HPDE6-E6E7 (cell line): ENCODE data around the gene FCHO2.
"Not testable (repeated sequence)": the region's sequence is repeated elsewhere in the genome, so short reads cannot be mapped to it uniquely, and the experiment has no call there.

Experiments
- DNase-seq: peaks from one replicate; pipeline ENCODE4 v3.0.0; 2011; ENCODE audit warnings: missing footprints; ENCODE audit errors: extremely low spot score

FCHO2 gene

GRCh38 chr5:72955768-72956323, at the start of gene FCHO2:
FCHO2 (plus strand) TSS chr5:72956041; CDS start chr5:72956097, 56 bp downstream.
- DNase-seq = peak; percentile 97

- DNase-seq = no peak
Observed at GRCh38 chr5:72906806-72907205, 49.0 kb upstream of the FCHO2 start.

- no peak for DNase-seq
Observed at GRCh38 chr5:72908664-72909063, 47.2 kb upstream of the FCHO2 start.

- no peak for DNase-seq
Observed at GRCh38 chr5:72917371-72917776, 38.5 kb upstream of the FCHO2 start.

- peak; percentile 22 for DNase-seq
Observed at GRCh38 chr5:72920690-72921502, 34.9 kb upstream of the FCHO2 start.

GRCh38 chr5:72921886-72922285, 34.0 kb upstream of the FCHO2 start:
- no peak for DNase-seq

GRCh38 chr5:72922422-72922821, 33.4 kb upstream of the FCHO2 start:
- no peak for DNase-seq

- DNase-seq = no peak
Observed at GRCh38 chr5:72925336-72926010, 30.4 kb upstream of the FCHO2 start.

GRCh38 chr5:72932686-72933085, 23.2 kb upstream of the FCHO2 start:
- DNase-seq = not testable (repeated sequence)

GRCh38 chr5:72934953-72935725, 20.7 kb upstream of the FCHO2 start:
- DNase-seq = not testable (repeated sequence)

- DNase-seq = no peak
Observed at GRCh38 chr5:72936893-72937292, 18.9 kb upstream of the FCHO2 start.

- no peak for DNase-seq
Observed at GRCh38 chr5:72937517-72938061, 18.3 kb upstream of the FCHO2 start.

GRCh38 chr5:72938206-72938605, 17.6 kb upstream of the FCHO2 start:
- no peak for DNase-seq

GRCh38 chr5:72940082-72940481, 15.8 kb upstream of the FCHO2 start:
- no peak for DNase-seq

GRCh38 chr5:72943307-72943706, 12.5 kb upstream of the FCHO2 start:
- DNase-seq = no peak

GRCh38 chr5:72947498-72947897, 8.3 kb upstream of the FCHO2 start:
- DNase-seq = no peak

GRCh38 chr5:72949481-72949880, 6.4 kb upstream of the FCHO2 start:
- DNase-seq = no peak

GRCh38 chr5:72951671-72952468, 4.0 kb upstream of the FCHO2 start:
- peak; percentile 84 for DNase-seq

GRCh38 chr5:72954389-72954788, 1.5 kb upstream of the FCHO2 start:
- DNase-seq = no peak

- DNase-seq = no peak
Observed at GRCh38 chr5:72955143-72955767, 586 bp upstream of the FCHO2 start.
